HG03097 (cell line): ENCODE data around the gene PEG3.

Experiments
- ATAC-seq: cut with Tn5 transposase; IDR thresholded peaks from one replicate; pipeline ENCODE4 v1.9.1; 2021; ENCODE audit not compliant: unreplicated experiment, low FRiP score

Gene PEG3

GRCh38 chr19:56811480-56811879, 29.0 kb downstream of the PEG3 start:
- ATAC-seq, result no peak

GRCh38 chr19:56810260-56810659, 30.3 kb downstream of the PEG3 start:
- ATAC-seq, result no peak

- ATAC-seq, result no peak
These were observed 31.7 kb downstream of the PEG3 start for GRCh38 chr19:56808717-56809392.

- no peak for ATAC-seq
These were observed 33.9 kb downstream of the PEG3 start for GRCh38 chr19:56806639-56807038.
